Glutamatergic neuron (in vitro differentiated cells): ENCODE data around the gene ARFRP1. TPM values are rescaled to one million over a fixed set of nuclear protein-coding genes. Genes with fewer than 3 reads are reported as not detected.
"Not testable (repeated sequence)": the region's sequence is repeated elsewhere in the genome, so short reads cannot be mapped to it uniquely, and the experiment has no call there.

Experiments used
- DNase-seq: peaks from one replicate; pipeline ENCODE4 v3.0.0; 2022
- H3K27ac Mint-ChIP-seq: one replicate; pipeline ENCODE4 v1.8.0; 2020; ENCODE audit warnings: mild to moderate bottlenecking, mixed read lengths, inconsistent platforms; ENCODE audit not compliant: unreplicated experiment
- H3K27me3 Mint-ChIP-seq: one replicate; pipeline ENCODE4 v1.8.0; 2020; ENCODE audit warnings: mild to moderate bottlenecking, moderate library complexity, mixed read lengths, inconsistent platforms; ENCODE audit not compliant: unreplicated experiment
- H3K36me3 Mint-ChIP-seq: one replicate; pipeline ENCODE4 v1.8.0; 2020; ENCODE audit warnings: mild to moderate bottlenecking, mixed read lengths, inconsistent platforms; ENCODE audit not compliant: unreplicated experiment
- H3K4me1 Mint-ChIP-seq: one replicate; pipeline ENCODE4 v1.8.0; 2020; ENCODE audit warnings: mild to moderate bottlenecking, low read depth, mixed read lengths, inconsistent platforms; ENCODE audit not compliant: unreplicated experiment
- H3K4me3 Mint-ChIP-seq: one replicate; pipeline ENCODE4 v1.8.0; 2020; ENCODE audit warnings: mild to moderate bottlenecking, mixed read lengths, inconsistent platforms; ENCODE audit not compliant: unreplicated experiment
- H3K9me3 Mint-ChIP-seq: one replicate; pipeline ENCODE4 v1.8.0; 2020; ENCODE audit warnings: mild to moderate bottlenecking, moderate library complexity, mixed read lengths, inconsistent platforms; ENCODE audit not compliant: unreplicated experiment
- total RNA-seq: library from RNA; stranded (reverse); fragmentation: NEBNext Ultra II Directional; extraction: Animal tissue kit (Norgen Biotek cat#: 25700); gene quantifications from one replicate; pipeline ENCODE4 v1.2.1, GENCODE V29; 2021; ENCODE audit not compliant: unreplicated experiment
- TF ChIP-seq, protein P1 (sequence below): fragments of 200-600 bp; sonication (generic); IDR thresholded peaks from one replicate; pipeline ENCODE4 v1.5.0; 2021; ENCODE audit not compliant: partially characterized antibody, unreplicated experiment

The ARFRP1 gene
- total RNA-seq, 1 donor from 2014 or later = 51.9 TPM

DNA sequence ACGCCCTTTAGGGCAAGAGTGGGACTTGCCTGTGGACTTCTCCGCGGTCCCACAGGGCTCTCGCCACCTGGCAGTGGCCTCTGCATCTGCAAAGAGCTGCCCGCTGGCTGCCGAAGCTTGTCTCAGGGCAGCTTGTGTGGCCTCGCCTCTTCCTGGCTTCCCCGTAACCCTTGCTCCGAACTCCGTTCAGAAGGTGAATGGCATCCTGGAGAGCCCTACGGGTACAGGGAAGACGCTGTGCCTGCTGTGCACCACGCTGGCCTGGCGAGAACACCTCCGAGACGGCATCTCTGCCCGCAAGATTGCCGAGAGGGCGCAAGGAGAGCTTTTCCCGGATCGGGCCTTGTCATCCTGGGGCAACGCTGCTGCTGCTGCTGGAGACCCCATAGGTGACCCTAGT lies 46.7 kb downstream of the ARFRP1 start:
- H3K27me3 Mint-ChIP-seq = peaks cover 11% of the 10 kb centered on the region
- TF ChIP-seq, protein P1, sequence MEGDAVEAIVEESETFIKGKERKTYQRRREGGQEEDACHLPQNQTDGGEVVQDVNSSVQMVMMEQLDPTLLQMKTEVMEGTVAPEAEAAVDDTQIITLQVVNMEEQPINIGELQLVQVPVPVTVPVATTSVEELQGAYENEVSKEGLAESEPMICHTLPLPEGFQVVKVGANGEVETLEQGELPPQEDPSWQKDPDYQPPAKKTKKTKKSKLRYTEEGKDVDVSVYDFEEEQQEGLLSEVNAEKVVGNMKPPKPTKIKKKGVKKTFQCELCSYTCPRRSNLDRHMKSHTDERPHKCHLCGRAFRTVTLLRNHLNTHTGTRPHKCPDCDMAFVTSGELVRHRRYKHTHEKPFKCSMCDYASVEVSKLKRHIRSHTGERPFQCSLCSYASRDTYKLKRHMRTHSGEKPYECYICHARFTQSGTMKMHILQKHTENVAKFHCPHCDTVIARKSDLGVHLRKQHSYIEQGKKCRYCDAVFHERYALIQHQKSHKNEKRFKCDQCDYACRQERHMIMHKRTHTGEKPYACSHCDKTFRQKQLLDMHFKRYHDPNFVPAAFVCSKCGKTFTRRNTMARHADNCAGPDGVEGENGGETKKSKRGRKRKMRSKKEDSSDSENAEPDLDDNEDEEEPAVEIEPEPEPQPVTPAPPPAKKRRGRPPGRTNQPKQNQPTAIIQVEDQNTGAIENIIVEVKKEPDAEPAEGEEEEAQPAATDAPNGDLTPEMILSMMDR = no peak
- no peaks in the 10 kb centered on the region for H3K36me3 Mint-ChIP-seq

DNA sequence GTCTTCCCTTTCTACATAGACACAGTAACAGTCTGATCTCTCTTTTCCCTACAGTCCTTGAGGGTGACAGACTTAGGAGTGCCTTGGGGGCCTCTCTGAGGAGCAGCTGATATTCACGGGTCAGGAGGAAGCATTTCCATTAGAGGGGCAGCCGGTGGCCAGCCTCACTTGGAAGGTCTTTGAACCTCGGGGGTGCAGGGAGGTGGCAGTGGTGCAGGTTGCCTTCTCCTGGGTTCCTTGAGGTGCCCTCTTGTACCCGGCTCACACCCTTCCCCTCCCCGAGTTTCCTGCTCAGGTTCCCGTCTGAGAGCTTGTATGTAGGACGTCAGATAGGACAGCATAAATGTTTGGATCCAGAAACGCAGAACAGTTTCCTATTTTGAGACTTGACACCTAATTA lies 47.2 kb downstream of the ARFRP1 start:
- H3K27me3 Mint-ChIP-seq = peaks cover 11% of the 10 kb centered on the region
- H3K36me3 Mint-ChIP-seq = no peaks in the 10 kb centered on the region
- peaks cover 5% of the 10 kb centered on the region for H3K9me3 Mint-ChIP-seq
- TF ChIP-seq, protein P1 = no peak
- DNase-seq = no peak
- H3K27ac Mint-ChIP-seq = no peak overlapping the region
- H3K4me3 Mint-ChIP-seq = no peak overlapping the region
- H3K4me1 Mint-ChIP-seq = peaks cover 14% of the 10 kb centered on the region

More for the DNA sequence above, 46.7 kb downstream of the ARFRP1 start:
- no peak for DNase-seq
- no peak overlapping the region for H3K27ac Mint-ChIP-seq
- peaks cover 7% of the 10 kb centered on the region for H3K9me3 Mint-ChIP-seq
- no peak overlapping the region for H3K4me3 Mint-ChIP-seq
- H3K4me1 Mint-ChIP-seq = peaks cover 14% of the 10 kb centered on the region

DNA sequence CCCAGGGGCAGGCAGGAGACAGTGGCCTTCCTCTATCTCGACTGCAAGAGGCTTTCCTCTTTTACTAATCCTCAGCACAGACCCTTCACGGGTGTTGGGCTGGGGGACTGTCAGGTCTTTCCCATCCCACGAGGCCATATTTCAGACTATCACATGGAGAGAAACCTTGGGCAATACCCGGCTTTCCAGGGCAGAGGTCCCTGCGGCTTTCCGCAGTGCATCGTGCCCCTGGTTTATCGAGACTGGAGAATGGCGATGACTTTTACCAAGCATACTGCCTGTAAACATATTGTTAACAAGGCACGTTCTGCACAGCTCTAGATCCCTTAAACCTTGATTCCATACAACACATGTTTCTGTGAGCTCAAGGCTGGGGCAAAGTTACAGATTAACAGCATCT lies 47.6 kb downstream of the ARFRP1 start:
- Mint-ChIP-seq H3K4me3 (peak overlapping the region; percentile 91), H3K4me1 (peaks cover 14% of the 10 kb centered on the region), H3K27me3 (peaks cover 11% of the 10 kb centered on the region)
- H3K27ac Mint-ChIP-seq, H3K36me3 Mint-ChIP-seq, H3K9me3 Mint-ChIP-seq, DNase-seq: not testable (repeated sequence)

DNA sequence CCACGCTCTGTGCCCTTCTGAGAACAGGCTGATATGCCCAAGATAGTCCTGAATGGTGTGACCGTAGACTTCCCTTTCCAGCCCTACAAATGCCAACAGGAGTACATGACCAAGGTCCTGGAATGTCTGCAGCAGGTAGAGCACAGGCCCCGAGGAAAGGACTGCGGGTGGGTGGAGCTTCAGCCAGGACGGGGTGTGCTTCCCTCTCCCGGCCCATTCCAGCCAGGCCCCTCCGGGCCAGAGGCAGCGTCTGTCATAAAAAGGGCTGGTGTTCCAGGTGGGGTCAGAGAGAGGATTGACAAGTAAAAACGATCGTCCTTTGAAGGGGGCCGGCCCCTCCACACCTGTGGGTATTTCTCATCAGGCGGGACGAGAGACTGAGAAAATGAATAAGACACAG lies 48.4 kb downstream of the ARFRP1 start:
- Mint-ChIP-seq H3K4me1 (peaks cover 16% of the 10 kb centered on the region), H3K4me3 (peak overlapping the region; percentile 91), H3K36me3 (no peaks in the 10 kb centered on the region), H3K27ac (no peak overlapping the region), H3K9me3 (peaks cover 5% of the 10 kb centered on the region), H3K27me3 (peaks cover 11% of the 10 kb centered on the region)
- DNase-seq = no peak
- TF ChIP-seq, protein P1 = no peak

DNA sequence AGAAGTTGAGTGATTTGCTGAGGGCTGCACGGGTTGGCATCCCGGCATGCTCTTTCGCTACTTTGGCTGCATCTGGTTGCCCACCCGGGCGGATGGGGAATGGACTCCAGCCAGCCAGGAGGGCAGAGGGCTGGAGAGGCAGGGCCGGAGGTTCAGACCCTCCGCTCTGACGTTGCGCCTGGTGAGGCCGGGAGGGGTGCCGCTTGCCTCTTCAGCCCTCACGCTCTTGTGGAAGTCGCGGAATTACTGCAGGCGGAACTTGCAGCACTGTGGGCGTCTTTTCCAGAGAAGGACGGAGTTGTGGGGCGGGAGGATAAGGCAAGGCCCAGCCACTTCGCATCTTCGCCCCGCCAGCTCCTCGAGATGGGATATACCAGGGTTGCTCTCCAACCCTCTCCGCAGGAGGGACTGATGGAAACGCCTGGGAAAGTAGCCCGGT lies 49.0 kb downstream of the ARFRP1 start:
- peaks cover 5% of the 10 kb centered on the region for H3K9me3 Mint-ChIP-seq
- peaks cover 13% of the 10 kb centered on the region for H3K27me3 Mint-ChIP-seq
- peak overlapping the region; percentile 60 for H3K27ac Mint-ChIP-seq
- no peak for DNase-seq
- H3K4me3 Mint-ChIP-seq = peak overlapping the region; percentile 91
- no peaks in the 10 kb centered on the region for H3K36me3 Mint-ChIP-seq
- peaks cover 21% of the 10 kb centered on the region for H3K4me1 Mint-ChIP-seq
- TF ChIP-seq, protein P1 = no peak
